KG1 (cell line): ENCODE results near the gene ZHX3.
A peak's percentile ranks its signal among the peaks of the same experiment; 100 is the strongest.

ENCODE experiments used
- DNase-seq: peaks from one replicate; lab custom pipeline; 2025; lab: John Stamatoyannopoulos, UW

The ZHX3 gene, protein sequence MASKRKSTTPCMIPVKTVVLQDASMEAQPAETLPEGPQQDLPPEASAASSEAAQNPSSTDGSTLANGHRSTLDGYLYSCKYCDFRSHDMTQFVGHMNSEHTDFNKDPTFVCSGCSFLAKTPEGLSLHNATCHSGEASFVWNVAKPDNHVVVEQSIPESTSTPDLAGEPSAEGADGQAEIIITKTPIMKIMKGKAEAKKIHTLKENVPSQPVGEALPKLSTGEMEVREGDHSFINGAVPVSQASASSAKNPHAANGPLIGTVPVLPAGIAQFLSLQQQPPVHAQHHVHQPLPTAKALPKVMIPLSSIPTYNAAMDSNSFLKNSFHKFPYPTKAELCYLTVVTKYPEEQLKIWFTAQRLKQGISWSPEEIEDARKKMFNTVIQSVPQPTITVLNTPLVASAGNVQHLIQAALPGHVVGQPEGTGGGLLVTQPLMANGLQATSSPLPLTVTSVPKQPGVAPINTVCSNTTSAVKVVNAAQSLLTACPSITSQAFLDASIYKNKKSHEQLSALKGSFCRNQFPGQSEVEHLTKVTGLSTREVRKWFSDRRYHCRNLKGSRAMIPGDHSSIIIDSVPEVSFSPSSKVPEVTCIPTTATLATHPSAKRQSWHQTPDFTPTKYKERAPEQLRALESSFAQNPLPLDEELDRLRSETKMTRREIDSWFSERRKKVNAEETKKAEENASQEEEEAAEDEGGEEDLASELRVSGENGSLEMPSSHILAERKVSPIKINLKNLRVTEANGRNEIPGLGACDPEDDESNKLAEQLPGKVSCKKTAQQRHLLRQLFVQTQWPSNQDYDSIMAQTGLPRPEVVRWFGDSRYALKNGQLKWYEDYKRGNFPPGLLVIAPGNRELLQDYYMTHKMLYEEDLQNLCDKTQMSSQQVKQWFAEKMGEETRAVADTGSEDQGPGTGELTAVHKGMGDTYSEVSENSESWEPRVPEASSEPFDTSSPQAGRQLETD

DNA sequence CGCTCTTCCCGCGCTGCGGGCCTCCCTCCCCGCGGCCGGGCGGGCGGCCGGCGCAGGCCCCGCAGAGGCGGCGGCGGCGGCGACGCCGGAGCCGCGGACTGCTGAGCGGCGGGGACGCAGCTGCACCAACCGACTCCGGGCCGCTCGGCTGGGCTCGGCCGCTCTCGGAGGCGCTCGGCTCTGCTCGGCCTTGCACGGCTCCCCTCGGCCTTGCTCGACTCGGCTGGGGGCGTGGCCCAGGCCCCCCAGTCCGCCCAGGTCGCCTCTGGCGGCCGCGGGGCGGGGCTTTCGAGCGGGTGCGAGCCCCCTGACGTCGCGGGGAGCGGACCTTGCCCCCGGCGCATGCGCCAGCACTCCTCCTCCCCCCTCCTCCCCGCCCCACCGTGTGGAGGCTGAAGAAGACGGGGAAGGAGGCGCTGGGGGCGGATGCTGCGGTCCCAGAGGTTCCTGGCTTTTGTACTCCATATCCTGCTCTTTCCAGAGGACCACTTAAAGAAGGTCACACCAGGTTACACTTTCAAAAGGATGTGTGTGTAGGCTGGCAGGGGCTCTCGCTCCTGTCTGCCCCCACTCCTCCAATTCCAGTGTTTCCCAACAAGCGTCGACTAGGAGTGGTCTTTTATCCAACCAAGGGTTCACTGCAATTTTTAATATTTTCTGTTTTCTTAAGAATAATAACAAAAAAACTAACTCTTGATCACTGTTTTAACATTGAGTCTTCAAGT lies at the start of gene ZHX3:
ZHX3 (minus strand) TSS at position 186 of the 725 bp plus-strand sequence. CDS start 112,815 bp downstream, outside the sequence.
- DNase-seq = peak; percentile 92

DNA sequence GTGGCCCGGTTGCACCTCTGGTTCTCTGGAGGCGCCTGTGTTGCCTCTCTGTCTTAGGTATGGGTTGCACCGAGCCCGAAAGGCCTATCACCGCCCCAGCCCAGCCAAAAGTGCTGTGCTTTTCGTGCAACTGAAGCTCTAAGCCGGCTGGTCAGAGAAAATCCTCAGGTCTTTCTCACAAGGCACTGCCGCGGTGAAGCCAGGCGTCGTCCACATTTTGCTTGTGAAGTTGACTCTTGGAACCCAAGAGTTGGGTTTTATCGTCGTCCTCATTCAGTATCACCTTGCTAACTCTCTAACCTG lies 49.8 kb upstream of the ZHX3 start:
- DNase-seq = no peak

DNA sequence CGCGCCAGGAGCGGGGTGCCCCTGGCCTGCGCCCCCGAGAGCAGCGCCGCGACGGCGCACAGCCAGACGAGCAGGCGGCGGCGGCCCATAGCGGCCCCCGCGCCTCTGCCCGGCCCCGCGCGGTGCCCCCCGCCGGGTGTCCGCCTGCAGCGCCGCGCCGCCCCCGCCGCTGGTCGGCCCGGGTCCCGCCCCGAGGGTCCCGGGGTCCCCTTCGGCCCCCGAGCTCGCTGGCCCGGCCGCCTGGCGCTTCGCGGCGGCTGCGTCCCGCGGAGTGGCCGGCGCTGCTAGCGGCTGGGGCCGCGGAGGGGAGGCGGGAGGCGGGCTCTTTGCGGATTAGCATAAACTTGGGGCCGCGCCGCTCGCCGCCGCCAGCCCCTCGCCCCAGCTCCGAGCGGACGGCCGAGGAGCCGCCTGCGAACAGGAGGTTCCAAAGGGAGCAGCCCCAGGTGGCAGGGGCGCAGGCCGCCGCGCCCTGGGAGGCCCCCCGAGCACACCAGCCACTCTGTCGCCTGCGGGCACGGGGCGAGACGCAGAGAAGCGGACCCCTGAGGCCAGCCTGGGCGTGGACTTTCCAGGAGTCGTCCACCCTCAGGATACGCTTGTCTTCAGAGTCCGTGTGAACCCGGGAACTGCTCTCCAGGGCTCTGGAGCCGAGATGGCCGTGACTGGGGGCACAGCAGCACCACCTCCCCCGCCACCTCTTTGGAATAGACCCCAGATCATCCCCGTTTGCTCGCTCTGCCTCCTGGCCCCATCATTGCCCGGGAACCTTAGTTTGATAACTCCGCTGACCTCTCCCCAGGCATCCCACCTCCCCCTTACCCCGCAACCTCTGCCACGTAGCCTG lies 49.2 kb upstream of the ZHX3 start, which contains the start of gene EMILIN3:
EMILIN3 (minus strand) TSS at position 273 of the 847 bp plus-strand sequence; CDS start at position 89, 184 bp downstream.
- no peak for DNase-seq

DNA sequence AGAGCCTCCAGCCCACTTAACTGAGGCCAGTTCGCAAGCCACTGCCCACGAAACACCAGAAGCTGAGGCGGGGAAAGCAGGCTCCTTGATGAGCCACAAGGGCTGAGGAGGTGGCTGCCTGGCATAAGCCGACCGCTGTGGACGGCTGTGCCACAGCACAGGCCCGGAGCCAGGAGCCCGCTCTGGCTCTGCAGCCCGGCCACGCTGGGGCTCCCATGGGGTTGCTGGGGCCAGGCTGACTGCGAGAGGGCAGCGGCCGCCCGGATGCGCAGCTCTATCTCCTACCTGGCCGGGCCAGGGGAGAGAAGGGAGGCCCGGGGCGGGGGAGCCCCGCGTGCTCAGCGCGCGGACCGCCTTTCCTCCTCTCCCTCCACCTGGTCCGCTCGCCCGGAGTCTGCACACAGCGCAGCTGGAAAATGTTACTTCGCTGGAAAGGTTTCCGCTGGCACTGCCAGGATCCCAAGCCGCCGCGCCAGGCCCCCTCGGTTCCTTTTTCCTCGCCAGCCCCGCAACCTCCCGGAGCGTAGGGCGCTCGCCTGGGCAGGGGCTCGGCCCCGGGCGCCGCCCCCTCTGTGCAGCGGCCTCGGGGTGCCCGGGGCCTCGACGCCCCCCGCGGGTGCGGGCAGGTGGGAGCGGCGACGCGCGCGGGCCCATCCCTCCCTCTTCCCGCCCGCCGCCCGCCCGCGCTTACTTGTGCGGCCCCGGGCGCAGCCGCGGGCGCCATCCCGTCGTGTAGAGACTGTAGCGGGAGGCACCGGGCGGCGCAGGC lies 48.4 kb upstream of the ZHX3 start:
- DNase-seq = no peak

DNA sequence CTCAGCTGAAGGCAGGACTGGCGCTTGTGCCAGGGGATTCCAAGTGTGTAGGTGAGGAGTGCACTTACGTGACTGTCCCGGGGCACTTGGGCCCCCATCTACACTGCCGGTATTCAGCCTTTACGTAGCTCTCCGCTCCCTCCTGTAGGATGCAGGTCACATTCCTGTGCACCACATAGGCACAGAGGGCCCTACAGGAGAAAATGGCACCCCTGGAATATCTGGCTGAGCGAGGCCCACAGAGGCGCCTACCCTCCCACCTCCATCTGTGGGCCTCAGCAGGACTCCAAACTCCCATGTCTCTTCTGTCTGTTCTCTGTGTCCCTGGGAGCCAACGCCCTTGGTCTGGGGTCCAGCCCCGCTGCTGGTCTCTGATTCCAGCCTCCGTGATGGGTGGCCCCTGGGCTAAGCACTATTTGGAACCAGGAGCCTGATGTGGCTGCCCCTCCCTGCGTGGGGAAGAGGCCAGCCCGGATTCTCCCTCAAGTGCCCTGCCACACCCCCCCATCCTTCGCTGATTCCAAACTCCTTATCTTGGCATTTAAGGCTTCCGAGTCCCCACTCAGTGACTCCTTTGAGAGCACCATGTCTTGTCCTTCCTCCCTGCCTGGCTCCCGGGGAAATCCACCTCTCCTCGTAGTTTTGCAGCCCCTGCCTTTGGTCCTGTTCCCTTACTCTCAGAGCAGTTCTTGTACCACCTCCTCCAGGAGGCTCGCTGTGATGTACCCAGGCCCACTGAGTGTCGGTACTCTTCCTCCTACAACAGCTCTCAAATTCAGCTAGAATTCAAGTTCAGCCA lies 47.6 kb upstream of the ZHX3 start:
- DNase-seq = no peak

DNA sequence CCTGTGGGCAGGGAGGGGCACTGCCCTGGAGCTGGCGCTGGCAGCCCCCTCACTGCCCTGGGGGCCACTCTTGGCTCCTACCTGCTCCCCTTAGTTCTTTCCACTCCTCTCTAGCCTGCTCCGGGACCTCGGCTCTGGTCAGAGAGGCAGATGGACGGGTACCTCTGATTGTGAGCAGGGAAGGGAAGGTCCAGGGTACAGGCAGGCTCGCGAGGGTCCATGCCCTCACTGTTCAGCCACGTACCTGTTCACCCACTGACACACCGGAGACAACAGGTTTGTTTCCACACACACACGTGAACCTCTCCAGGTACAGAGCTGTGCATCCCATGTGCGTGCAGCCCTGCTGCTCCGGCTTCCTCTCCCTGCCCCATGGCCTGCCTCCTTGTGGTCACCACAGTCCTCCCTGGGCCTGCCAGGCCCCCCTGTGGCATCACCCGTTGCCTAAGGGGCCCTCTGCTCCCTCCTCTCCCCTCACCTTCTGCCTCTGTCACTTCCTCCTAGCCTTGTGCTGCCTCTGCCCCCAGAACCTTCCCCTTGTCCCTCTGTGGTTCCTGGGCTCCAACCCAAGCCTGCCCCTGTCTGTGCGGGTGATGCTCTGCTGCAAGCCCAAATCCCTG lies 46.8 kb upstream of the ZHX3 start:
- DNase-seq = no peak

DNA sequence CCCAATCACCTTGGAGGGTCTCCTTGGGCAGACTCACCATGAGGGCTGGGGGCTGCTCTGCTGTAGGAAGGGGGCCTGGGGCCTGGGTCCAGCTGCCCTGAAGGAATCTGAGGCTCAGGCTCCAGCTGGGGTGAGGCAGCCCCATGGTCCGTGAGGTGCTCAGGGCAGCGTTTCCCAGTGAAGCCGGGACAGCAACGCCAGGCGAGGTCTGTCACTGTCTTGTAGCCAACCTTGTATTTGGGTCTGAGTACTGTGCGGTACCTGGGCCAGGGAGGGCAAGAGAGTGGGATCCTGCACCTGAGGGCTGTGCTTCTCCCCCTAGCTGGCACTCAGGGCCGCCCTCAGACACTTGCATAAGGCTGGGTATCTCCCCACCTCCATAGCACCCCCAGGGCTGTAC lies 46.1 kb upstream of the ZHX3 start:
- DNase-seq = no peak

DNA sequence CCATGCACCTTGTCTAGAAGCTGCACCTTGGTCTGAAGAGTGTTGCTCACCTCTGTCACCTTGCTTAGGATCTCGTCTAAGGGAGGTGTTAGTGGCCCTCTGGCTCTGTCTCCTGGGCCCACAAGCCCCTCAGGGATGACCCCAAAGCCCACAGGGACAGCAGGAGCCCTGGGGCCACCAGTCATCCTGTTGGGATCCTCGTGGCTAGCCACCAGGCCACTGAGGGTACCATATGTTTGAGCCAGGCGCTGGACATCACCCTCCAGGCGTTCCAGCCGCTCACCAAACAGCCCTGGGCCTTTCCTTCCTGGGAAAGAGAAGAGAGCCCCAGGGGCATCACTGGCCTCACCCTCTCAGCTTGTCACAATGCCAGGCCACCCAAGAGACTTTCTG lies 45.2 kb upstream of the ZHX3 start:
- DNase-seq = no peak

DNA sequence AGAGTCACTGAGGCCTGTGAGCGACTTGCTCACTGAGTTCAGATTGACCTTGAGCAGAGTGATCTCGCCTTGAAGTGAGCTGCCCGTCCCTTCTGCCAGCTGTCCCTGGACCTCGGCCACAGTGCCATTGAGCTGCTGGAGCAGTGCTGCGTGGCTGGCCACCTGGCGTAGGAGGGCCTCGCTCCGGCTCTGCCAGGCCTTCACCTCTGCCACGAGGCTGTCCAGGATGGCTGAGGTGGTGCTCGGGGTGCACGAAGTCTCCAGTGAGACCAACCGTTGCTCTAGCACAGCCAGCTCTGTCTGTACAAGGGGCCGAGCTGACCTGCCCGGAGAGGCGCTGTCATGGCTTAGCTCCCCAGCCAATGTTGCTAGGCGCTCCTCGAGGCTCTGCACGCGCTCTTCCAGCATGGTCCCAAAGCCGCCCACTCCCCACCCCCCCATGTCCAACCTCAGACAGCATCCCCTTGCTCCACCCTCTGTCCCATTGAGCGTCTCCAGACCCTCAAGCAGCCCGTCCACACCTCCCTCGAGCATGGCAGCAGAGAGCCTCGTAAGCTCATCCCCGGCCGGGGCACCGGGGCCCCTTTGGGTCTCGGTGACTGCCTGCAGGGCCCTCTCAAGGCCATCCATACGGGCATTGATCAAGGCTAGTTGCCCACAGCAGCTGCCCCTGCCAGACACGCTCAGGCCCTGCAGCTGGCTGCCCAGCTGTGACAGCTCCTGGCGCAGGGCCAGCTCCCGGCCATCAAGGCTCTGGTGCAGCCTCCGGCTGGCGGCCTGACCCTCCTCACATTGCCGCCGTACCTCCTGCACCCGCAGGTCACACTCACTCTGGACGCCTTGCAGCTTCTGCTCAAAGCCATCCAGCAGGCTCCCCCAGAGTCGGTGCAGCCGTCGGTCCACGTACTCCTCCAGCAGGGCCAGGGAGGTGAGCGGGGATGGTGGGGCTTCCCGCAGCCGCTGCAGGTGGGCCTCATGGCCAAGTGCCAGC lies 44.5 kb upstream of the ZHX3 start:
- no peak for DNase-seq

DNA sequence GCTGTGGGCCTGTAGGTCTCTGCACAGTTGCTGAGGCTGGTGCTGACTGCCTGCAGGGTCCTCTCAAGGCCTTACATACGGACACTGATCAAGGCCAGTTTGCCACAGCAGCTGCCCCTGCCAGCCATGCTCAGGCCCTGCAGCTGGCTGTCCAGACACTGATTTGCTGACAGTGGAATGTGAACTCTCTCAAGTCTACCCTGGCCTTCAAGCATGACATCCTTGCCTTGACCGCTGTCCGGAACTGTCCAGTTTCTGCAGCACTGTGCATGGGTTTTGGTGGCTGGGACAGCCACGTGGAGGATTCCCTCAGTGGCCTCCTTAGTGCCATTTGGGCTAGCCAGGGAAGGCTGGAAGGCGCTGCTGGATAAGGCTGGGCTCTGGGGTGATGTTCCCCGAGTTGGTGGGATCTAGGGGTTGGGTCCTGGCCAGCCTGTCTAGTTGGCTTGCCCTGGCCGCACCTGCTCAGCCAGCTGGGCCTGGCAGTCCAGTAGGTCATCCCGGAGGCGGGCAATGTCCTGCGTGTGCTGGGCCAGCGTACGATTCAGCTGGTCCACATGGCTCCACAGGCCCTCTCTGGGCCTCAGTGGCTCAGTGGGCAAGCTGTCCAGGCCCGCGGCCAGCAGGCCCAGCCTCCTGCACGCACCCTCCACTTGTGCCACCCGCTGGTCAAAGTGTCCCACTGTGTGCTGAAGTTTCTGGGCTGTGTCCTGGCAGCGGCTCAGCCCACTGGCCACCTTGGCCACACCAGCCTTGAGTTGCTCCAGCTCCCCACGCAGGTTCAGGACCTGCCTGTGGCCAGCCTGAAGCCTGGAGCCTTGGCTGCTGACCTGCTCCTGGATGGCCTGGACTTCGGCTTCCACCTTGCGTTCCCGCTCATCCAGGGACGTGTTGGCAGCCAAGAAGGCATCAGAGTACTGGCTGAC lies 43.6 kb upstream of the ZHX3 start:
- DNase-seq = no peak

DNA sequence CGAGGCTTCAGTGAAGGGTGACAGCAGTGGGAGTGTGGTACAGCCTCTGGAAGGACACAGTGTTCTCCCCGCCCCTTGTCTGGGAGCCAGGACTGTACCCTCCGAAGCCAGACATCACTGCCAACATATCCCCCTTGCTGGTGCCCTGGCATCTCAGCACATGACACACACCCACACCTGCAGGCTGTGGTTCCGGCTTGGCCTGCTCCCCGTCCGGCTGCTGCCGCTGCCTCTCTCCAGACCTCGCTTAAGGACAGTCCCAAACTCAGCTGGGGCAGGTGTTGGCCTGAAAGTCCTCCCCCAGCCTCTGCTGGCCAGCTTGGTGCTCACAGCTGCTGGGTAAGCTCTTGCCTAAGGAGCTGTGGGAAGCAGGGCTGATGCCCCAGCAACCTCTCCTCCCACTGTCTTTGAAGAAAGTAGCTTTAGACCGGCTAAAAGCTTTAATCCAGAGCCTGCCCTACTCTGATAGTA lies 42.0 kb upstream of the ZHX3 start:
- no peak for DNase-seq

DNA sequence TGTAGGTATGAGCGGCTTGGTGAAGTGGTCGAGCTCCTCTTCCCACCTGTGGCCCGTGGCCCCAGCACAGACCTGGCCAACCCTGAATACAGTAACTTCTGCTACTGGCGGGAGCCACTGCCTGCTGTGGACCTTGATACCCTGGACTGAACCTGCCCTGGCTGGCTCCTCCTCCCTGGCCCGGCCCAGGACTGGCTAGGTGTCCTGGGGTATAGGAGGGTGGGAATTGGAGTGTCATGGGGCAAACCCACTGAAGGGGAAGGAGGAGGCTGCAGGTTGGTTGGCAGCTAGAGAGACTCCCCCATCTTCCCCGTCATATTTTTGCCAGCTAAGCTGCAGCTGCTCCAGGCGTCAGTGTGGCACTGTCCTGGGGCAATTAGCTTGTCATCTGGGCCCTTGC lies 41.2 kb upstream of the ZHX3 start:
- no peak for DNase-seq

DNA sequence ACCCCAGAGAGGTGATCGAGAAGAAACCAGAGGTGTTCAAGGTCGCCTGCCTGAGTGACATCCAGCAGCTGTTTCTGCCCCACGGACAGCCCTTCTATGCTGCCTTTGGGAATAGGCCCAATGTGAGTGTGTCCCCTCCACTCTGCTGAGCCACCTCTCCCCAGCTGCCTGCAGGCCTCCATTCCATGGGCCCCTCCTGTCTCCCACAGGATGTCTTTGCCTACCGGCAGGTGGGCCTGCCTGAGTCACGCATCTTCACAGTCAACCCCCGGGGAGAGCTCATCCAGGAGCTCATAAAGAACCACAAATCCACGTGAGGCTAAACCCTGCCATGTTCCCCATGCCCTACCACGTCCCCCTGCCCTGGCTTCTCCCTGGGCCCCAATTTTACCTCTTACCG lies 40.7 kb upstream of the ZHX3 start:
- DNase-seq = no peak

DNA sequence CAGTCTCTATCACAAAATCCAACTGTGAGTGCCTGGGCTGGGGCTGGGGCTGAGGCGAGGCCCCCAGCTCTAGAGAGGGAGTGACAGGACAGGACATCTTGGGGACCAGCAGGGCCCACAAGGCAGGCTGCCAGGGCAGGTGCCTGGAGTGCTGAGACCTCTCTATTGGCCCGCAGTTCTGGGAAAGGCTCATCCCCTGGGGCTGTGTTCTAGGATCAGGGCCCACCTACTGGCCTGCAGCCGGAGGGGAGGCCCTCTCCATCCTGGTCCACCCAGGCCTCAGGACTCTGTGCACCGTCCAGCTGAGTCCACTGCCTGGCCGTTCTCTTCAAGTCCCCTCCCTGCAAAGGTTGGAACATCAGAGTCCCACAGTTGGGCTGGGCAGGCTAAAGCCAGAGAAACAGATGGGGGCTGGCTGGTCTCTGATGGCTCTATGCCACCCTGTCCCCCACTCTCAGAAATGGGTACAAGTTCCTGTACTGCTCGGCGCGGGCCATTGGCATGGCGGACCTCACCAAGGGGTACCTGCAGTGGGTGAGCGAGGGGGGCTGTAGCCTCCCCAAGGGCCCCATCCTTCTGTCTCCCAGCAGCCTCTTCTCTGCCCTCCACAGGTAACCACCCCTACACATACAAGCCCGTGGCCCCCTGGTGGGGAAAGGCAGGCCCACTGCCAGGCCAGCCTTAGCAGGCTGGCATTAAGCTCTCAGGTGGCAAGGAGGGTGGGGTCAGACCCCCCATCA lies 40.1 kb upstream of the ZHX3 start:
- no peak for DNase-seq

DNA sequence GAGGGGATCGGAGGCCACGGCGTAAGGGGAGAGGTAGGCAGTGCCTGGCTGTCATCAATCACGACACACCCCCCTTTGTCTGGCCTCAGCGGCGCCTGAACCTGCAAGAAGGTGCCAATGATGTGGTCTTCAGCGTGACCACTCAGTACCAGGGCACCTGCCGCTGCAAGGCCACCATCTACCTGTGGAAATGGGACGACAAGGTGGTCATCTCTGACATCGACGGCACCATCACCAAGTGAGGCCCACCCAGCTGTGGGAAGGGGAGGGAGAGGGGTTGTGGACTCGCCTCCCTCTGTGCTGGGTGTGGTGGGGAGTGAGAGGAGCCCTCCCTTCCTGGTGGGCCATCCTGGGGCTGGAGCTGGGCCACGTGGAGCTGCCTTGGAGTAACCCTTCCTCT lies 39.4 kb upstream of the ZHX3 start:
- no peak for DNase-seq

DNA sequence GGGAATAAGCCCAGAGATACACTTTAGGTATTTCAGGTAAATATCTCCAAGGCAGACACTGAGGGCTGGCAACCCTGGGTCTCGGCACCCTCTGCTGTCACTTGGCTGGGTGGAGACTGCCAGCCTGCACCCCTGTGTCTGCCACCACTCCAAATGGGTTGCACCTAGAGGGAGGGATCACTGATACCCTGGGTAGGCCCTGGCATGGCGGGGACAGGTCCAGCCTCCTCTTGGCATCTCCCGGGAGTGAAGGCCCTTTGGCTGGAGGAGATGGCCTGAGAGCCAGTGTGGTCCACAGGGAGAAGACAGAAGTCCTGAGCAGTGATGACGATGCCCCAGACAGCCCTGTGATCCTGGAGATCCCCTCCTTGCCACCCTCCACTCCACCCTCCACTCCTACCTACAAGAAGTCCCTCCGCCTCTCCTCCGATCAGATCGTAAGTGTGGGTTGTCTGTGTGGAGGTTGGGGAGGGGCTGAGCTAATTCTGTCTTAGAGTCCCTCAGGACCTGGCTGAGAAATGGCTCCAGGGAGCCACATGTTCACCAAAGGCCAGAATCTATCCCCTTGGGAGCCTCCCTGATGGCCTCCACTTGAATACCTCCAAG lies 38.2 kb upstream of the ZHX3 start:
- no peak for DNase-seq
